K562 (cell line): Measurements from ENCODE around the gene RXFP3. TPM values are rescaled to one million over a fixed set of nuclear protein-coding genes. Genes with fewer than 3 reads are reported as not detected.

Experiments
- ATAC-seq: fragments of 200-7000 bp; cut with Tn5 transposase; 3 replicates; pipeline ENCODE4 v1.9.1; 2020; ENCODE audit warnings: moderate library complexity
- BruUV-seq: library from RNA; stranded (reverse); fragments of 400-500 nt; replicated peaks from 2 replicates; lab custom pipeline; 2021; lab: Mats Ljungman, UMichigan
- CTCF ChIA-PET: fragments of 300-600 bp; formaldehyde crosslinking; extraction: SDS; loops from one replicate; lab custom pipeline; 2021; ENCODE audit warnings: low intra/inter-chr PET ratio; lab: Yijun Ruan, JAX
- POLR2A ChIA-PET: fragments of 300-600, 350-650 bp; sonication (Branson Sonifier 250); formaldehyde crosslinking; extraction: SDS; loops from one replicate; lab custom pipeline; 2021; ENCODE audit warnings: antibody characterized with exemption, inconsistent platforms; lab: Yijun Ruan, JAX
- DNase-seq, 4 experiments: peaks; one replicate each; pipeline versions ENCODE4 v3.0.0 to v3.0.0-alpha.2; 2011 to 2018; ENCODE audit warnings: low spot score in 3 of 4, mixed read lengths in 3 of 4; ENCODE audit errors: extremely low read depth in 1 of 4
- FAIRE-seq: peaks from 2 replicates; lab custom pipeline; 2011; peaks lifted over from hg19 to GRCh38; lab: Jason Lieb, UNC
- H2AFZ ChIP-seq: 2 replicates; pipeline ENCODE4 v1.6.0; 2011; ENCODE audit warnings: low read depth, low read length, control low read depth, inconsistent platforms
- H3K27ac ChIP-seq: fragments of 200-600 bp; 3 replicates; pipeline ENCODE4 v1.8.0; 2011; ENCODE audit warnings: low read depth, mild to moderate bottlenecking, control low read depth, inconsistent platforms, low read length, moderate library complexity, mixed read lengths; ENCODE audit errors: extremely low read depth
- H3K27me3 ChIP-seq, 2 experiments: fragments of 300-600 bp in 1 of 2; 2 replicates in 1 of 2; 3 replicates in 1 of 2; pipeline versions ENCODE4 v1.6.0 to v1.8.0; 2011; ENCODE audit warnings: inconsistent platforms in 2 of 2, low read length in 2 of 2, mild to moderate bottlenecking in 1 of 2, mixed read lengths in 1 of 2, moderate library complexity in 1 of 2; ENCODE audit not compliant: control insufficient read depth in 2 of 2, insufficient read depth in 2 of 2
- H3K36me3 ChIP-seq: fragments of 300-600 bp; 3 replicates; pipeline ENCODE4 v1.8.0; 2011; ENCODE audit warnings: mild to moderate bottlenecking, low read length, inconsistent platforms; ENCODE audit not compliant: control insufficient read depth, insufficient read depth
- H3K4me1 ChIP-seq, 2 experiments: fragments of 200-600 bp in 1 of 2; replicated peaks in 1 of 2; 2 replicates in 1 of 2; 3 replicates in 1 of 2; pipeline versions ENCODE4 v1.5.1 to v1.8.0; 2011; ENCODE audit warnings: inconsistent platforms in 2 of 2, low read length in 2 of 2, mild to moderate bottlenecking in 1 of 2, mixed read lengths in 1 of 2, moderate library complexity in 1 of 2; ENCODE audit not compliant: control insufficient read depth in 2 of 2, insufficient read depth in 2 of 2
- H3K4me2 ChIP-seq: 2 replicates; pipeline ENCODE4 v1.6.1; 2011; ENCODE audit warnings: low read length, control low read depth, inconsistent platforms, mixed read lengths; ENCODE audit not compliant: insufficient read depth
- H3K4me3 ChIP-seq: fragments of 200-600 bp; sonication (generic), shearing (Covaris generic); 2 replicates; pipeline ENCODE4 v1.5.1; 2016; ENCODE audit warnings: control low read depth, inconsistent platforms
- H3K79me2 ChIP-seq: fragments of 200-600 bp; 3 replicates; pipeline ENCODE4 v1.8.0; 2011; ENCODE audit warnings: low read length, inconsistent platforms; ENCODE audit not compliant: control insufficient read depth, insufficient read depth
- H3K9ac ChIP-seq, 2 experiments: 2 replicates each; pipeline versions ENCODE4 v1.6.0 to v1.6.1; 2011; ENCODE audit warnings: low read depth in 2 of 2, low read length in 2 of 2, control low read depth in 1 of 2, inconsistent platforms in 1 of 2, mild to moderate bottlenecking in 1 of 2, mixed read lengths in 1 of 2; ENCODE audit not compliant: insufficient read depth in 1 of 2
- H3K9me1 ChIP-seq: one replicate; pipeline ENCODE4 v1.6.0; 2011; ENCODE audit warnings: inconsistent platforms, mild to moderate bottlenecking, low read length, moderate library complexity; ENCODE audit not compliant: control insufficient read depth, insufficient read depth
- H3K9me3 ChIP-seq: replicated peaks from 2 replicates; pipeline ENCODE4 v1.5.1; 2011; ENCODE audit warnings: low read depth, low read length, inconsistent platforms; ENCODE audit not compliant: control insufficient read depth, insufficient read depth
- H4K20me1 ChIP-seq: replicated peaks from 2 replicates; pipeline ENCODE4 v1.6.1; 2011; ENCODE audit warnings: low read length, inconsistent platforms, mixed read lengths; ENCODE audit not compliant: control insufficient read depth, insufficient read depth
- CREB3L1 ChIP-seq: fragments of 450-650 bp; IDR thresholded peaks from 2 replicates; pipeline ENCODE4 v1.6.1; 2014; ENCODE audit warnings: low read depth, mild to moderate bottlenecking, moderate library complexity, borderline replicate concordance
- TCF15 ChIP-seq: fragments of 250-450 bp; sonication (Bioruptor Pico); IDR thresholded peaks from 2 replicates; pipeline ENCODE4 v1.8.0; 2022; ENCODE audit warnings: moderate library complexity, mild to moderate bottlenecking, inconsistent platforms
- YY1 ChIP-seq, 3 experiments: IDR thresholded peaks; 2 replicates each; pipeline ENCODE4 v1.6.1; 2011; ENCODE audit warnings: low read length in 2 of 3, mild to moderate bottlenecking in 2 of 3, moderate library complexity in 2 of 3, borderline replicate concordance in 1 of 3, control low read depth in 1 of 3, low read depth in 1 of 3; ENCODE audit not compliant: insufficient read depth in 3 of 3, insufficient replicate concordance in 2 of 3, control insufficient read depth in 1 of 3, insufficient read length in 1 of 3; ENCODE audit errors: extremely low read depth in 1 of 3
- WGBS: fragments of 100-300 bp; shearing (Covaris generic); methylation state at CpG from one replicate; pipeline ENCODE4 v1.1.6; 2016; ENCODE audit warnings: low coverage, mixed read lengths; ENCODE audit not compliant: insufficient coverage; ENCODE audit errors: missing lambda C conversion rate; 5-methylcytosine and 5-hydroxymethylcytosine counted together
- in situ Hi-C: fragments of 300-500 bp; cut with MboI; formaldehyde crosslinking; loops from 4 replicates; pipeline ENCODE4 v1.15.0; 2018; ENCODE audit warnings: inconsistent platforms, mixed read lengths
- intact Hi-C: fragments of 100-400 bp; cut with micrococcal nuclease; formaldehyde crosslinking; loops from 2 replicates; pipeline ENCODE4 v1.14.2; 2022
- polyA plus RNA-seq, 8 experiments: library from polyadenylated mRNA; depleted of rRNA in 4 of 8; stranded (reverse) in 5 of 8; unstranded in 3 of 8; fragments of >200 nt; fragmentation: Nextera tagmentation in 2 of 8; fragmentation: Illumina TruSeq in 1 of 8; extraction: Ambion mirVana in 2 of 8; extraction: Trizol in 1 of 8; gene quantifications; 2 replicates each; pipeline versions ENCODE4 v1.2.1 to v1.2.3, GENCODE V29; 2011 to 2014; ENCODE audit warnings: inconsistent platforms in 1 of 8, missing spikeins in 1 of 8
- total RNA-seq, 7 experiments: library from RNA; depleted of rRNA in 6 of 7; stranded (reverse); fragments of >200 nt in 6 of 7; fragmentation: Illumina TruSeq in 2 of 7; extraction: Trizol in 2 of 7; gene quantifications; 2 replicates each; pipeline versions ENCODE4 v1.2.1 to v1.2.3, GENCODE V29; 2011 to 2021; ENCODE audit warnings: low replicate concordance in 1 of 7

Gene RXFP3
- total and polyA plus RNA-seq, 9 of the 15 experiments (the other 6 are each of a cell fraction or from before 2014, with no cell fraction given): not detected

- Histone ChIP-seq H3K9me1 (no peaks in the 10 kb centered on the region), H3K9ac (no peak overlapping the region), H3K9me3 (no peaks in the 10 kb centered on the region), H3K4me1 (peaks cover 0 to 18% of the 10 kb centered on the region in 2 experiments; a peak in 2 of 5 replicates), H3K36me3 (no peaks in the 10 kb centered on the region), H3K27ac (no peak overlapping the region), H3K79me2 (no peaks in the 10 kb centered on the region), H2AFZ (no peak overlapping the region), H4K20me1 (no peaks in the 10 kb centered on the region), H3K4me2 (no peak overlapping the region), H3K4me3 (no peak overlapping the region), H3K27me3 (peaks cover 12 to 33% of the 10 kb centered on the region in 2 experiments)
- in situ Hi-C loops: no loop called here
- no TSS peak for BruUV-seq
- intact Hi-C loops: loop anchor here (1.0 to 2.0 kb wide), 2 partner anchors 345 to 497 kb away; no protein-coding TSS in a partner anchor
- CTCF ChIA-PET: interaction anchor here (0.6 to 3.3 kb wide), 2 partner anchors 496 to 498 kb away, joined by 3 to 20 read pairs; no protein-coding TSS in a partner anchor
- 0% methylated on average over 3 of the region's 3 CpGs for WGBS
- FAIRE-seq: no peak
- ATAC-seq: no peak
- TF ChIP-seq CREB3L1: no peak
- TF ChIP-seq YY1 (IDR thresholded peaks at IDR 0.05; ENCODE audit: borderline replicate concordance in 1 of 3, control insufficient read depth in 1 of 3, extremely low read depth in 1 of 3, insufficient read depth in 3 of 3, insufficient read length in 1 of 3, insufficient replicate concordance in 2 of 3, low read depth in 1 of 3, low read length in 2 of 3): peak in 1 of 3 experiments; percentile 9
- TF ChIP-seq TCF15: no peak
- POLR2A ChIA-PET: interaction anchor here (2.0 kb wide), 1 partner anchor 9 kb away, joined by 4 read pairs; no protein-coding TSS in a partner anchor
- no peak for DNase-seq
Measured at GRCh38 chr5:33933723-33934169, 2.4 kb upstream of the RXFP3 start.
